Medulla oblongata (tissue), 1 donor: Measurements from ENCODE around the gene NAIF1.

ENCODE experiments used
- DNase-seq: peaks from one replicate; pipeline ENCODE4 v3.0.0-alpha.2; 2015; ENCODE audit errors: extremely low spot score

The NAIF1 gene

GRCh38 chr9:128102196-128102595 lies 35.1 kb upstream of the NAIF1 start:
- DNase-seq, result no peak

DNA sequence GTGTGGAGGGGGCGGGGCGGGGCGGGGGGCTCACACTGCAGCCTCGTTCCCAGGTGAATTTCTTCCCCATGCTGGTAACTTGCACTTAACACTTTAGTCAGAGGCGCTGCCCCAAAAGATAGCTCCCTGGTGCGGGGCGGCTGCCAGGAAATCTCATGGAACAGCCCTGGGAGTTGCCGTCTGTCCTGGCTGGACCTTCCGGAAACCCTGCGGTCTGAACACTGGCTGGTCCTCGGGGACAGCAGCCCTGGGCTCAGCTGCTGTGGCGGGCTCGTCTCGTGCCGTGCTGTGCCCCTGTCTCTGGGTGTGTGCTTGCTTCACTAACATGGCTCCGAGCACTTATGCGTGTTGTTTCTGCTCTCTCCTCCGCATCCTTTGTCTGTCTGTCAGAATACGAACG lies 34.6 kb upstream of the NAIF1 start:
- no peak for DNase-seq

GRCh38 chr9:128101231-128101661 lies 34.1 kb upstream of the NAIF1 start:
- DNase-seq, result no peak

GRCh38 chr9:128100581-128100980 lies 33.5 kb upstream of the NAIF1 start:
- no peak for DNase-seq

DNA sequence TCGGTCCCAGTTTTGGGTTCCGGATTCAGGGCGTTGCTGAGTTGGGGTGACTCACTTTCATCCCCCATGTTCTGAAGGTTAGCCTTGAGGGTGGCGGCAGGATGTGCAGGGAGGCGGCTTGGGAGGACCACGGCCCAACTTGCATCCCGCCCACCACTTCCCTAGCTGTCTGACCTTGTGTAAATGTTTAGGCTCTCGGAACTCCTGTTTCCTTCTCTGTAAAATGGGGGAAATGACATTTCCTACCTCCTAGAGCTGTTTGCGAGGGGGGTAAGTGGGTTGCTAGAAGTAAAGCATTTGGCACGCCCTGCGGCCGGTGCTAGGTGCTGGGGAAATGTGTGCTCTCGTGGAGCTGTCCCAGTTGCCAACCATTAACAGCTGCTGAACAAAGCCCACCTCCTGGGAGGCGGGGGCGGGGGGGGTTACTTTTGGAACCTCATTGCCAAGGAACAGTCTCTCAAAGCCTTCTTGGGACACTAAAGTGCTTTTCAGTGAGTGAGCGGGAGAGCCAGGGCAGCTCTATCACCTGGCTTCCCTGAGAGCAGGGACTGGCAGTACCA lies 32.9 kb upstream of the NAIF1 start:
- DNase-seq, result no peak

DNA sequence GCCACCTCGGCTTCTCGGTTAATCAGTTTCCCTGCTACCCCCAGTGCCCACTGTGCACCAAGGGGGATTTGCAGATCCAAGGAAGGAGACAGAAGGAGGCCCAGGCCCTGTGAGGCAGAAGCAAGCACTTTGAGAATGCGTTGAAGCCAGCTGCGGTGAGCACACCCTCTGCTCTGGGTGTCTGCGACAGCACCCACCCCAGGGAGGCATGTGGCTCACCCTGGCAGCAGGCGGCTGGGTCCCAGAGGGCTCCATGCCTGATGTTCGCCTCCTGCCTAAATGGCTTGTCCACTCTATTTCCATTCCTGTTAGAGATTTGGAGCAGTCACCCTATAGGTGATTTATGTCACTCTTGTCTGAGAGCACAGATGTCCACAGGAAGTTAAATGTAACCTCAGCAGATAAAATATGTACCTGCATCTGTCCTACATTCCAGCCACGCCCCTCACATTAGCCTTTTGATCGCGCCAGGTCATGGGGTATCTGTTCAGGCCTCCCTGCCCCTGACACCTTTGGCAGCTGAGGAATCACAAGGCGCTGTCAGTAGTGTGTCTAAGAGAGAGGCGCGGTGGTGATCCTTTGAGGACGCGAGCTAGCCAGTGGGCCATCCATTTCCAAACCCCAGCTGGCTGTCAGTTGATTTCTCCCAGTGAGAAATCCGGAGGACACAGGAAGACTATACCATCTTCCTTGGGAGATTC lies 32.3 kb upstream of the NAIF1 start:
- DNase-seq, result no peak

- peak; percentile 91 for DNase-seq
Observed at GRCh38 chr9:128098297-128099230, 31.4 kb upstream of the NAIF1 start.

- no peak for DNase-seq
Observed at GRCh38 chr9:128097543-128098296, 30.6 kb upstream of the NAIF1 start.

- no peak for DNase-seq
Observed at GRCh38 chr9:128096616-128097536, 29.8 kb upstream of the NAIF1 start.

DNA sequence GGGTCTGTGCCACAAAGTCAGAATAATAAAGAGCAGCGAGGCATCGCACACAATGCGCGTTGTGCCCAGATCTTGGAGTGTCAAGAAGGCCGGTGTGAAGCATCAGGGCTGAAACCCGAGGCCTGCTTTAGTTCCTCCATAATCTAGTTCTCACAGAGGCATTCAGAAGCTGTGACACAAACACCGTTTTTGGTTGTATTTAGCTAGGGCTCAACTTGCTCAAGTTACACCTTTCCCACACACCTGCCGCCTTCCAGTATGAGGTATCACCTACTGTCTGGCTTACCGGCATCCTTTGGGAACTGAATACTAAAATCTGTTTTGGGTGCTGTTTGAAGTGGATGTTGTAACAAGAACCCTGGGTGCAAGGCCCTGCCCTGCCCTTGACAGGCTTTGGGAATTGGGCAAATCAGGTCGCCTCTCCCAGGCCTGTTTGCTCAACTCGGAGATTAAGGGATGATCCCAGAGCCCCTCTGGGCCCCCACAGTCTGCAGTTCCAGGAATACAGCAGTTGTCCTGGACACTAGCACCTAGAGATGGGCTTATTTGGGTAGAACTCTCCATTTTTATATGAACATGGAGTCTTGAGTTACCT lies 27.9 kb upstream of the NAIF1 start:
- no peak for DNase-seq

- DNase-seq, result peak; percentile 94
Observed at GRCh38 chr9:128094166-128094949, 27.2 kb upstream of the NAIF1 start.

DNA sequence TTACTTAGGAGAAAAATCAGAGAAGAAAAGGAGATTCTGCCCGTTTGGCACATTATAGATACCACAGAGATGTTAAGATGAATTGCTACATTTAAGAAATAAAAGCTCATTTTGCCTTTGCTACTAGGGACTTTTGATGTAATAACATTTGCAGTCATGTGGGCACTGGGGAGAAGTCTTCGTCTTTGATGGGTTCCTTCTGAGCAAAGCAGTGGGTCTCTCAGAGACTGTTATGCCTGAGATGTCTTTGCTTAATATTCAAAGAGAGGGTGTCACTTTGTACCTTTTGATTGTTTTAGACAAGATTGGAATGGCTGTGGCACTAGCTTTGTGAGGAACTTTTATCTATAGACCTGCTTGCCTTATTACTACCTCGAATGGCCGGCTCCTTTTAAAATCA lies 25.9 kb upstream of the NAIF1 start:
- no peak for DNase-seq

GRCh38 chr9:128092199-128092977 lies 25.3 kb upstream of the NAIF1 start:
- no peak for DNase-seq

- peak; percentile 65 for DNase-seq
Observed at GRCh38 chr9:128091571-128091970, 24.5 kb upstream of the NAIF1 start.

- DNase-seq, result peak; percentile 87
Observed at GRCh38 chr9:128091144-128091543, 24.0 kb upstream of the NAIF1 start.

DNA sequence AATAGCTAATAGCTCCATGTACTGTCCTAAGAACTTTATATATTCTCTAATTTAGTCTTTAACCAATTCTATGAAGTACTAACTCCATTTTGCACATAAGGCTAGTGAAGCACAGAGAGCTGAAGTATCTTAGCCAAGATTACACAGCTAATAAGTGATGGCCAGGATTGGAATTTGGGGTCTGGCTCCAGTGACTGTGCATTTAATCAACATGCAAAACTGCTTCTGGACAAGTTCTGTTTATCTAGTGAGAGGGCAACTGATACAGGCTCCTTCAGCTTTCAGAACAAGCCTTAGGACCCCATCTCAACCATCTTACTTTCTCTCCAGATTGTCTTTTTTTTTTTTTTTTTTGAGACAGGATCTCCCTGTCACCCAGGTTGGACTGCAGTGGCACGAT lies 22.2 kb upstream of the NAIF1 start:
- DNase-seq, result no peak

DNA sequence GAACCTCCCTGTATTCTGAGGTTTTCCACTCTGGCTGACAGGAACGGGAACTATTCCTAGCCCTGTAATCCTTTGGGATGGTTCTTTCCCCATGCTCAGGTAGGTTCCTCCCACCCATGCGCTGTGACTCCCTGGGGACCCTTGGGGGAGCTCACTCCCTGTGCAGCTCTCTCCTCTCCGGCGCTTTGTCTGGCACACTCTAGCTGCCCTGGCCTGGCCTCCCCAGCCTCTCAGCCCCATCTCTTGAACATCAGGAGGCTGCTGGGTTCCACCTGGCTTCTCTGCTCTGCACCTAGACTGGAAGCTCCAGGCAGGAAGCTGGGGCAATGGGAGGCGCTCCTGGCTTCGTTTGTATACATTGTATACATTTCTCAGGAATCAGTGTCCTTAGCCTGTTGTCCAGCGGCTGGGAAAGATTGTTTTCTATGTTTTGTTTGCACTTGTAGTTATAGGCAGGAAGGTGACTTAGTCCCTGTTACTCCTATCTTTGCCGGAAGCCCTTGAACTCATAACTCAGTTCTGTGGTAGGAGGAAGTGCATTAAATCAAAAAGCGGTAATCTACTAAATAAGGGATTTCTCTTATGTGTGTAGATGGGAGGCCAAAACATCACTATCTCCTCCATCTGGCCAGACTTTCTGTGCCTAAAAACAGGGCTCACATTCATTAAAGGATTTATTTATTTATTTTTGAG lies 21.3 kb upstream of the NAIF1 start:
- DNase-seq, result no peak

DNA sequence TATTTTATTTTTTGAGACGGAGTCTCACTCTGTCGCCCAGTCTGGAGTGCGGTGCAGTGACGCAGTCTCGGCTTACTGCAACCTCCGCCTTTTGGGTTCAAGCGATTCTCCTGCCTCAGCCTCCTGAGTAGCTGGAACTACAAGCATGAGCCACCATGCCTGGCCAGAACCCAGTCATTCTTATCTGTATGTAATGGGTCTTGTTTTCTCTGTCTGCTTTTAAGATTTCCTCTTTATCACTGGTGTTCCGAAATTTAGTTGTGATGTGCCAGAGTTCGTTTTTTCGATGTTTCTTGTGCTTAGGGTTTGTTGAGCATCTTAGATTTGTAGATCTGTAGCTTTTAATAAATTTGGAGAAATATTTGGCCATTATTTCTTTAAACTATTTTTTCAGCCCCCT lies 20.1 kb upstream of the NAIF1 start:
- DNase-seq, result no peak
